GM12878 (cell line): ENCODE results near the gene CKS1B. TPM values are rescaled to one million over a fixed set of nuclear protein-coding genes. Genes with fewer than 3 reads are reported as not detected.

Experiments
- ATAC-seq: fragments of 200-7000 bp; cut with Tn5 transposase; 3 replicates; pipeline ENCODE4 v1.9.1; 2020; ENCODE audit warnings: mild to moderate bottlenecking, moderate library complexity
- BruUV-seq: library from RNA; stranded (reverse); fragments of 400-500 nt; replicated peaks from 2 replicates; lab custom pipeline; 2021; lab: Mats Ljungman, UMichigan
- CTCF ChIA-PET: fragments of 300-600 bp; sonication (Branson Sonifier 250); formaldehyde crosslinking; extraction: SDS; loops from one replicate; lab custom pipeline; 2021; ENCODE audit warnings: inconsistent platforms; lab: Yijun Ruan, JAX
- POLR2A ChIA-PET: fragments of 350-600 bp; formaldehyde crosslinking; extraction: SDS; loops from one replicate; lab custom pipeline; 2021; ENCODE audit warnings: inconsistent platforms; lab: Charles Lee
- RAD21 ChIA-PET: fragments of 300-600 bp; sonication (Branson Sonifier 250); formaldehyde crosslinking; loops from one replicate; lab custom pipeline; 2023; ENCODE audit warnings: antibody characterized with exemption; ENCODE audit not compliant: unreplicated experiment; lab: Charles Lee
- SMC1A ChIA-PET: fragments of 300-600 bp; sonication (Branson Sonifier 250); formaldehyde crosslinking; loops from one replicate; lab custom pipeline; 2023; ENCODE audit not compliant: unreplicated experiment, uncharacterized antibody; lab: Charles Lee
- DNase-seq: peaks from one replicate; pipeline ENCODE4 v3.0.0-alpha.2; 2011; ENCODE audit warnings: low read depth, low spot score
- FAIRE-seq: peaks from 3 replicates; lab custom pipeline; 2011; peaks lifted over from hg19 to GRCh38; lab: Jason Lieb, UNC
- H2AFZ ChIP-seq: 2 replicates; pipeline ENCODE4 v1.6.0; 2011; ENCODE audit warnings: low read depth, low read length, control low read depth; ENCODE audit not compliant: control insufficient read depth
- H3K27ac ChIP-seq: 2 replicates; pipeline ENCODE4 v1.5.1; 2011; ENCODE audit warnings: control low read depth; ENCODE audit not compliant: control insufficient read depth, insufficient read depth
- H3K27me3 ChIP-seq, 2 experiments: replicated peaks in 1 of 2; 2 replicates each; pipeline versions ENCODE4 v1.6.0 to v1.6.1; 2011; ENCODE audit warnings: low read length in 1 of 2; ENCODE audit not compliant: control insufficient read depth in 2 of 2, insufficient read depth in 2 of 2
- H3K36me3 ChIP-seq, 2 experiments: 2 replicates each; pipeline ENCODE4 v1.5.1; 2011; ENCODE audit warnings: low read length in 1 of 2; ENCODE audit not compliant: control insufficient read depth in 2 of 2, insufficient read depth in 2 of 2
- H3K4me1 ChIP-seq: 2 replicates; pipeline ENCODE4 v1.6.1; 2011; ENCODE audit warnings: mild to moderate bottlenecking, low read length, moderate library complexity, mixed read lengths; ENCODE audit not compliant: control insufficient read depth, insufficient read depth
- H3K4me2 ChIP-seq: 2 replicates; pipeline ENCODE4 v1.6.0; 2011; ENCODE audit warnings: control low read depth; ENCODE audit not compliant: control insufficient read depth, insufficient read depth
- H3K4me3 ChIP-seq: fragments of 200-600 bp; sonication (generic); 2 replicates; pipeline ENCODE4 v1.5.1; 2016
- H3K79me2 ChIP-seq: 2 replicates; pipeline ENCODE4 v1.6.0; 2011; ENCODE audit warnings: low read length; ENCODE audit not compliant: control insufficient read depth, insufficient read depth
- H3K9ac ChIP-seq: 2 replicates; pipeline ENCODE4 v1.8.0; 2011; ENCODE audit warnings: low read length, control low read depth, mixed read lengths; ENCODE audit not compliant: control insufficient read depth, insufficient read depth
- H3K9me3 ChIP-seq: replicated peaks from 3 replicates; pipeline ENCODE4 v1.5.1; 2011; ENCODE audit warnings: mild to moderate bottlenecking, low read length; ENCODE audit not compliant: control insufficient read depth, insufficient read depth
- H4K20me1 ChIP-seq: 2 replicates; pipeline ENCODE4 v1.6.0; 2011; ENCODE audit not compliant: control insufficient read depth, insufficient read depth
- BCL11A ChIP-seq: IDR thresholded peaks from 2 replicates; pipeline ENCODE4 v1.6.1; 2011; ENCODE audit warnings: low read depth, low read length
- BHLHE40 ChIP-seq, 2 experiments: fragments of 450-650 bp in 1 of 2; IDR thresholded peaks; 2 replicates each; pipeline ENCODE4 v1.6.1; 2011 to 2017; ENCODE audit warnings: low read depth in 2 of 2, borderline replicate concordance in 1 of 2, improper control_type of control experiment in 1 of 2, low read length in 1 of 2, mild to moderate bottlenecking in 1 of 2
- BMI1 ChIP-seq: fragments of 450-650 bp; IDR thresholded peaks from 2 replicates; pipeline ENCODE4 v1.6.1; 2016; ENCODE audit warnings: mild to moderate bottlenecking, moderate library complexity, borderline replicate concordance
- GABPA ChIP-seq: IDR thresholded peaks from 2 replicates; pipeline ENCODE4 v1.6.1; 2014; ENCODE audit warnings: antibody characterized with exemption, low read depth, mild to moderate bottlenecking, inconsistent platforms
- IKZF2 ChIP-seq, 2 experiments: fragments of 450-650 bp; IDR thresholded peaks; 2 replicates each; pipeline ENCODE4 v1.6.1; 2017; ENCODE audit warnings: mild to moderate bottlenecking in 2 of 2, moderate library complexity in 2 of 2
- PML ChIP-seq: IDR thresholded peaks from 2 replicates; pipeline ENCODE4 v1.6.1; 2012; ENCODE audit warnings: low read length, inconsistent platforms
- POLR2A ChIP-seq: IDR thresholded peaks from 2 replicates; pipeline ENCODE4 v1.6.1; 2011; ENCODE audit warnings: low read depth, mild to moderate bottlenecking, low read length
- RUNX3 ChIP-seq: IDR thresholded peaks from 2 replicates; pipeline ENCODE4 v1.6.1; 2012; ENCODE audit warnings: low read length, inconsistent platforms
- SMAD5 ChIP-seq: IDR thresholded peaks from 2 replicates; pipeline ENCODE4 v1.6.1; 2016; ENCODE audit warnings: antibody characterized with exemption, low read depth
- SUZ12 ChIP-seq: fragments of 200-600 bp; sonication (generic); IDR thresholded peaks from one replicate; pipeline ENCODE4 v1.6.1; 2018; ENCODE audit warnings: antibody characterized with exemption, mild to moderate bottlenecking; ENCODE audit not compliant: unreplicated experiment
- TAF1 ChIP-seq: IDR thresholded peaks from 2 replicates; pipeline ENCODE4 v1.6.1; 2011; ENCODE audit warnings: mild to moderate bottlenecking, low read depth, low read length, borderline replicate concordance
- TARDBP ChIP-seq: IDR thresholded peaks from 2 replicates; pipeline ENCODE4 v1.6.1; 2016; ENCODE audit warnings: borderline replicate concordance
- TCF12 ChIP-seq: IDR thresholded peaks from 2 replicates; pipeline ENCODE4 v1.6.1; 2011; ENCODE audit warnings: low read depth, mild to moderate bottlenecking, low read length
- WGBS: methylation state at CpG from one replicate; pipeline ENCODE4 v1.1.6; 2016; ENCODE audit warnings: low lambda C conversion rate; ENCODE audit not compliant: insufficient replicate concordance, insufficient coverage; ENCODE audit errors: missing lambda C conversion rate; 5-methylcytosine and 5-hydroxymethylcytosine counted together
- in situ Hi-C: fragments of 300-500 bp; cut with MboI; formaldehyde crosslinking; loops from 9 replicates; pipeline ENCODE4 v1.14.3; 2018; ENCODE audit warnings: mixed read lengths
- intact Hi-C: fragments of 100-400 bp; cut with micrococcal nuclease; formaldehyde crosslinking; loops from one replicate; pipeline ENCODE4 v1.14.2; 2022; ENCODE audit not compliant: unreplicated experiment
- polyA plus RNA-seq, 11 experiments: library from polyadenylated mRNA; depleted of rRNA in 4 of 11; unstranded in 6 of 11; stranded (reverse) in 5 of 11; fragments of >200 nt; fragmentation: Nextera tagmentation in 4 of 11; fragmentation: Illumina TruSeq in 1 of 11; extraction: Ambion mirVana in 4 of 11; extraction: Trizol in 1 of 11; gene quantifications; 1 replicate in 1 of 11; 2 replicates in 10 of 11; pipeline versions ENCODE4 v1.2.1 to v1.2.3, GENCODE V29; 2011 to 2016; ENCODE audit warnings: inconsistent platforms in 2 of 11, missing spikeins in 2 of 11, low read depth in 1 of 11
- total RNA-seq, 4 experiments: library from RNA; depleted of rRNA in 3 of 4; stranded (reverse); fragments of >200 nt in 3 of 4; fragmentation: Illumina TruSeq in 1 of 4; extraction: Trizol in 1 of 4; gene quantifications; 2 replicates each; pipeline versions ENCODE4 v1.2.1 to v1.2.3, GENCODE V29; 2013 to 2021
- TF ChIP-seq, protein P1 (sequence below): fragments of 450-650 bp; IDR thresholded peaks from 2 replicates; pipeline ENCODE4 v1.6.1; 2017; ENCODE audit warnings: mild to moderate bottlenecking
- TF ChIP-seq, protein P2 (sequence below): fragments of 450-650 bp; formaldehyde crosslinking; IDR thresholded peaks from 2 replicates; pipeline ENCODE4 v1.5.0; 2022; ENCODE audit warnings: mild to moderate bottlenecking, missing genetic modification characterization

Gene CKS1B
- total and polyA plus RNA-seq, 10 of the 15 experiments (the other 5 are each of a cell fraction or from before 2014, with no cell fraction given), result 125 to 608 (median 364) TPM

DNA sequence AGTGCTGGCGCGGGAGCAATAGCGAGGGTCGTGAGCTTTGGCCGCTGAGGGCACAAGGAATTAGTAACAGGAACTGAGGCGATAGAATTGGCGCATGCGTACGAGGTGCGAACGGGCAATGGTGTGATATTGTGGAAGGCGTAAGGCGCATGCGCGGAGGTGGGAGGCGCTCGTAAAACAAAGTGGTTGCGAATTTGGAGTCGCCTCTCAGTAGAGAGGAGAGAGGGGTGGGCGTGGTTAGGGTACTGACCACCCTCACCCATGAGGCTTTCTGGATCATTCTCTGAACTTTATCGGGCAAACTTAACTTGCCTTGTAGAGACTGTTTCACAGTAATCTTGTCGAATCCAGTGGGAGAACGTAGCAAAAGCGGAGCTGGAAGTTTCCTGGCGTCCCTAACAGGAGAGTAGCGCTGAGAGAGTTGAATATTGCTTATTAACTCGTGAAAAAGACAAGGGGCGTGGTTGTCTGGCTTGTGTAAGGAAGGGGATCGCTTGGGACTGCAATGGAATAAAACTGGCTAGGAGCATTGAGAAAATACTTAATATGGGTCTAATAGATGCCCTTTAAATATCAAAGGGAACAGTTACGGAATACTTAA, 427 bp downstream of the CKS1B start (continued):
- TF ChIP-seq BCL11A, result no peak

DNA sequence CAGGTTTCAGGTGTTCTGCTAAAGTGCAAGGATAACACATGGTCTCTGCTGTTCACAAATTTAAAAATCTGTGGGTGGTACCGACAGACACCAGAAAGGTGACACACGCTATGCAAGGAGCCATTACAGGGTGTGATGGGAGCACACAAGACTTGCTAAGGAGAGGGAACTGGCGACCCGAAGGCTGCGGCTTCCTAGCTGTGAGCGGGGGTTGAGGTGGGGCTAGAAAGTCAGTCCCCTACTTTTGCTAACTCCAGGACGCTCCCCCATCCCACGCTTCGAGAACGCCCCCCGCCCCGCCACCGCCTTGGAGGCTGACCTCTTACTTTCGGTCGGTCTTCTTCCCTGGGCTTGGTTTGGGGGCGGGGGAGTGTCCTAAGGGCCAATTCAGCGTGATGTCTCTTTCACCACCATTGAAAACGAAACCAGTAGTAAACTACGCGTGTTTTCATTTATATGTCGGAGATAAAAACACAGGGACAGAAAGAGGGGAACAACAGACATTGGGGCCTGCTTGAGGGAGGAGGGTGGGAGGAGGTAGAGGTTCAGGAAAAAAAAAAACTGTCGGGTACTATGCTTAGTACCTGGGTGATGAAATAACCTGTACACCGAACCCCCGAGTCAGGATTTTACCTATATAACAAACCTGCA, 1.1 kb downstream of the CKS1B start:
- Histone ChIP-seq H3K79me2 (peaks cover 65% of the 10 kb centered on the region), H3K4me1 (peaks cover 27% of the 10 kb centered on the region), H3K27ac (peak overlapping the region; percentile 96), H3K9ac (peak overlapping the region; percentile 87), H3K27me3 (no peaks in the 10 kb centered on the region), H3K36me3 (peaks cover 0 to 12% of the 10 kb centered on the region in 2 experiments; a peak in 3 of 4 replicates), H3K4me2 (peak overlapping the region; percentile 89), H3K4me3 (peak overlapping the region; percentile 90), H3K9me3 (no peaks in the 10 kb centered on the region), H2AFZ (peak overlapping the region; percentile 16), H4K20me1 (no peaks in the 10 kb centered on the region)
- ChIA-PET RAD21 (interaction anchor here (1.3 to 2.4 kb wide), 4 partner anchors 20 to 39 kb away, joined by 3 to 12 read pairs (median 4); partner anchors contain the start of gene PBXIP1), SMC1A (interaction anchor here (1.0 to 5.4 kb wide), 4 partner anchors 8 to 41 kb away, joined by 3 to 30 read pairs (median 10); partner anchors contain the start of gene FLAD1), CTCF (interaction anchor here (1.1 to 20.6 kb wide), 4 partner anchors 8 to 110 kb away, joined by 3 to 226 read pairs (median 8); partner anchors contain the start of genes FLAD1, LENEP, PBXIP1 and ZBTB7B), POLR2A (interaction anchor here (0.9 to 9.8 kb wide), 7 partner anchors 7 to 39 kb away, joined by 3 to 140 read pairs (median 10); partner anchors contain the start of genes FLAD1, PBXIP1, PMVK and PYGO2)
- intact Hi-C loops (no loop called here), in situ Hi-C loops (no loop called here)
- no peak for FAIRE-seq
- ATAC-seq, result peak; percentile 40
- WGBS, result 1% methylated on average over 24 of the region's 24 CpGs
- BruUV-seq, result no TSS peak
- DNase-seq, result peak; percentile 51
- TF ChIP-seq PML, result 0 out of 2 replicates have a peak, but pooled peaks have one; percentile 6
- no peak for TF ChIP-seq SMAD5
- TF ChIP-seq, protein P1, sequence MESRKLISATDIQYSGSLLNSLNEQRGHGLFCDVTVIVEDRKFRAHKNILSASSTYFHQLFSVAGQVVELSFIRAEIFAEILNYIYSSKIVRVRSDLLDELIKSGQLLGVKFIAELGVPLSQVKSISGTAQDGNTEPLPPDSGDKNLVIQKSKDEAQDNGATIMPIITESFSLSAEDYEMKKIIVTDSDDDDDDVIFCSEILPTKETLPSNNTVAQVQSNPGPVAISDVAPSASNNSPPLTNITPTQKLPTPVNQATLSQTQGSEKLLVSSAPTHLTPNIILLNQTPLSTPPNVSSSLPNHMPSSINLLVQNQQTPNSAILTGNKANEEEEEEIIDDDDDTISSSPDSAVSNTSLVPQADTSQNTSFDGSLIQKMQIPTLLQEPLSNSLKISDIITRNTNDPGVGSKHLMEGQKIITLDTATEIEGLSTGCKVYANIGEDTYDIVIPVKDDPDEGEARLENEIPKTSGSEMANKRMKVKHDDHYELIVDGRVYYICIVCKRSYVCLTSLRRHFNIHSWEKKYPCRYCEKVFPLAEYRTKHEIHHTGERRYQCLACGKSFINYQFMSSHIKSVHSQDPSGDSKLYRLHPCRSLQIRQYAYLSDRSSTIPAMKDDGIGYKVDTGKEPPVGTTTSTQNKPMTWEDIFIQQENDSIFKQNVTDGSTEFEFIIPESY, result no peak
- no peak for TF ChIP-seq BMI1
- no peak; the same call in 1 of the 2 replicates for TF ChIP-seq TAF1
- TF ChIP-seq TCF12, result no peak
- TF ChIP-seq, protein P2, sequence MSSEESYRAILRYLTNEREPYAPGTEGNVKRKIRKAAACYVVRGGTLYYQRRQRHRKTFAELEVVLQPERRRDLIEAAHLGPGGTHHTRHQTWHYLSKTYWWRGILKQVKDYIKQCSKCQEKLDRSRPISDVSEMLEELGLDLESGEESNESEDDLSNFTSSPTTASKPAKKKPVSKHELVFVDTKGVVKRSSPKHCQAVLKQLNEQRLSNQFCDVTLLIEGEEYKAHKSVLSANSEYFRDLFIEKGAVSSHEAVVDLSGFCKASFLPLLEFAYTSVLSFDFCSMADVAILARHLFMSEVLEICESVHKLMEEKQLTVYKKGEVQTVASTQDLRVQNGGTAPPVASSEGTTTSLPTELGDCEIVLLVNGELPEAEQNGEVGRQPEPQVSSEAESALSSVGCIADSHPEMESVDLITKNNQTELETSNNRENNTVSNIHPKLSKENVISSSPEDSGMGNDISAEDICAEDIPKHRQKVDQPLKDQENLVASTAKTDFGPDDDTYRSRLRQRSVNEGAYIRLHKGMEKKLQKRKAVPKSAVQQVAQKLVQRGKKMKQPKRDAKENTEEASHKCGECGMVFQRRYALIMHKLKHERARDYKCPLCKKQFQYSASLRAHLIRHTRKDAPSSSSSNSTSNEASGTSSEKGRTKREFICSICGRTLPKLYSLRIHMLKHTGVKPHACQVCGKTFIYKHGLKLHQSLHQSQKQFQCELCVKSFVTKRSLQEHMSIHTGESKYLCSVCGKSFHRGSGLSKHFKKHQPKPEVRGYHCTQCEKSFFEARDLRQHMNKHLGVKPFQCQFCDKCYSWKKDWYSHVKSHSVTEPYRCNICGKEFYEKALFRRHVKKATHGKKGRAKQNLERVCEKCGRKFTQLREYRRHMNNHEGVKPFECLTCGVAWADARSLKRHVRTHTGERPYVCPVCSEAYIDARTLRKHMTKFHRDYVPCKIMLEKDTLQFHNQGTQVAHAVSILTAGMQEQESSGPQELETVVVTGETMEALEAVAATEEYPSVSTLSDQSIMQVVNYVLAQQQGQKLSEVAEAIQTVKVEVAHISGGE (CRISPR knock-in tag), result no peak
- TF ChIP-seq SUZ12, result no peak
- no peak for TF ChIP-seq TARDBP
- TF ChIP-seq GABPA, result no peak
- peak; percentile 17 to 38; a peak in 1 of 4 replicates for TF ChIP-seq BHLHE40 (IDR thresholded peaks at IDR 0.05; ENCODE audit: borderline replicate concordance in 1 of 2, low read depth in 2 of 2, low read length in 1 of 2)
- peak; percentile 48 to 49; a peak in 2 of 4 replicates for TF ChIP-seq IKZF2 (IDR thresholded peaks at IDR 0.05)
- TF ChIP-seq POLR2A, result 0 out of 2 replicates have a peak, but pooled peaks have one; percentile 22
- peak; percentile 31; the same call in 1 of the 2 replicates for TF ChIP-seq RUNX3
